Keratinocyte (primary cell): ENCODE results near the gene VRK2. TPM values are rescaled to one million over a fixed set of nuclear protein-coding genes. Genes with fewer than 3 reads are reported as not detected.

Experiments
- DNase-seq: peaks from one replicate; pipeline ENCODE4 v3.0.0-alpha.2; 2011; ENCODE audit warnings: low read depth, missing footprints, low spot score
- FAIRE-seq: peaks from 2 replicates; lab custom pipeline; 2011; peaks lifted over from hg19 to GRCh38; lab: Jason Lieb, UNC
- H2AFZ ChIP-seq: 2 replicates; pipeline ENCODE4 v1.6.0; 2012; ENCODE audit warnings: low read length, control low read depth, inconsistent platforms; ENCODE audit not compliant: control insufficient read depth
- H3K27ac ChIP-seq: 2 replicates; pipeline ENCODE4 v1.5.1; 2011; ENCODE audit warnings: low read length; ENCODE audit not compliant: control insufficient read depth, insufficient read depth
- H3K27me3 ChIP-seq: 3 replicates; pipeline ENCODE4 v1.6.0; 2011; ENCODE audit warnings: low read length; ENCODE audit not compliant: control insufficient read depth, insufficient read depth; ENCODE audit errors: extremely low read depth
- H3K36me3 ChIP-seq, 2 experiments: 2 replicates in 1 of 2; 3 replicates in 1 of 2; pipeline ENCODE4 v1.5.1; 2011; ENCODE audit warnings: low read length in 2 of 2, mild to moderate bottlenecking in 1 of 2; ENCODE audit not compliant: control insufficient read depth in 2 of 2, insufficient read depth in 2 of 2; ENCODE audit errors: extremely low read depth in 1 of 2
- H3K4me1 ChIP-seq: 3 replicates; pipeline ENCODE4 v1.5.1; 2011; ENCODE audit warnings: low read length; ENCODE audit not compliant: control insufficient read depth, insufficient read depth; ENCODE audit errors: extremely low read depth
- H3K4me2 ChIP-seq: 3 replicates; pipeline ENCODE4 v1.6.0; 2011; ENCODE audit warnings: low read depth, low read length; ENCODE audit not compliant: control insufficient read depth, insufficient read depth; ENCODE audit errors: extremely low read depth
- H3K4me3 ChIP-seq, 3 experiments: fragments of 200-600 bp in 1 of 3; sonication (generic) in 1 of 3; 2 replicates in 2 of 3; 3 replicates in 1 of 3; pipeline ENCODE4 v1.5.1; 2011 to 2016; ENCODE audit warnings: low read length in 3 of 3, mild to moderate bottlenecking in 3 of 3, control low read depth in 2 of 3, inconsistent platforms in 1 of 3, low read depth in 1 of 3, mixed read lengths in 1 of 3, mixed run types in 1 of 3, moderate library complexity in 1 of 3; ENCODE audit not compliant: control insufficient read depth in 2 of 3, insufficient read depth in 2 of 3; ENCODE audit errors: extremely low read depth in 1 of 3
- H3K79me2 ChIP-seq: 2 replicates; pipeline ENCODE4 v1.6.0; 2012; ENCODE audit warnings: low read length; ENCODE audit not compliant: control insufficient read depth, insufficient read depth
- H3K9ac ChIP-seq: 3 replicates; pipeline ENCODE4 v1.6.0; 2011; ENCODE audit warnings: low read length; ENCODE audit not compliant: control insufficient read depth, insufficient read depth; ENCODE audit errors: extremely low read depth
- H3K9me1 ChIP-seq: 3 replicates; pipeline ENCODE4 v1.6.0; 2011; ENCODE audit warnings: low read length; ENCODE audit not compliant: control insufficient read depth, insufficient read depth; ENCODE audit errors: extremely low read depth
- H3K9me3 ChIP-seq: 2 replicates; pipeline ENCODE4 v1.5.1; 2012; ENCODE audit warnings: low read depth, low read length; ENCODE audit not compliant: control insufficient read depth
- H4K20me1 ChIP-seq: 3 replicates; pipeline ENCODE4 v1.6.0; 2011; ENCODE audit warnings: low read length; ENCODE audit not compliant: control insufficient read depth, insufficient read depth; ENCODE audit errors: extremely low read depth
- CTCF ChIP-seq, 3 experiments: IDR thresholded peaks in 1 of 3; conservative IDR thresholded peaks in 1 of 3; optimal IDR thresholded peaks in 1 of 3; 2 replicates in 2 of 3; 3 replicates in 1 of 3; pipeline versions ENCODE3 to v1.5.1; 2011; ENCODE audit warnings: low read length in 3 of 3, mild to moderate bottlenecking in 3 of 3, moderate library complexity in 2 of 3, control low read depth in 1 of 3, inconsistent platforms in 1 of 3; ENCODE audit not compliant: insufficient read depth in 2 of 3; ENCODE audit errors: extremely low read depth in 1 of 3
- EZH2 ChIP-seq: IDR thresholded peaks from one replicate; pipeline ENCODE4 v1.6.1; 2012; ENCODE audit warnings: inconsistent platforms, mild to moderate bottlenecking, low read length, moderate library complexity
- dilution Hi-C: fragments of 300-500 bp; cut with MboI; formaldehyde crosslinking; loops from one replicate; pipeline ENCODE4 v1.7.0; 2020; ENCODE audit warnings: low sequenced_read_pairs; ENCODE audit not compliant: extremely low pct_ligation_motif_present
- polyA plus RNA-seq, 5 experiments: library from polyadenylated mRNA; depleted of rRNA in 3 of 5; stranded (reverse) in 3 of 5; stranded (forward) in 1 of 5; unstranded in 1 of 5; fragments of >200 nt; gene quantifications; 1 replicate in 1 of 5; 2 replicates in 3 of 5; 3 replicates in 1 of 5; pipeline versions ENCODE4 v1.2.1 to v1.2.3, GENCODE V29; 2011 to 2012; ENCODE audit warnings: missing spikeins in 2 of 5, low read depth in 1 of 5, low replicate concordance in 1 of 5

Gene VRK2
- polyA plus RNA-seq, 1 donor (not counting 4 experiments of a cell fraction or from before 2014, with no cell fraction given): 27.6 TPM

GRCh38 chr2:58054264-58054663 is 7.7 kb downstream of the VRK2 start:
- H3K9me1 ChIP-seq: peaks cover 2% of the 10 kb centered on the region
- no peak overlapping the region for H3K27ac ChIP-seq
- no peak for FAIRE-seq
- H3K36me3 ChIP-seq: peaks cover 4% of the 10 kb centered on the region in 2 experiments
- H4K20me1 ChIP-seq: no peaks in the 10 kb centered on the region
- dilution Hi-C loops: no loop called here
- peaks cover 21% of the 10 kb centered on the region for H3K79me2 ChIP-seq
- H3K27me3 ChIP-seq: no peaks in the 10 kb centered on the region
- no peaks in the 10 kb centered on the region for H3K4me1 ChIP-seq
- no peak overlapping the region for H3K4me3 ChIP-seq
- DNase-seq: no peak
- no peak overlapping the region for H3K4me2 ChIP-seq
- H2AFZ ChIP-seq: no peak overlapping the region
- H3K9me3 ChIP-seq: no peaks in the 10 kb centered on the region
- TF ChIP-seq CTCF (optimal IDR thresholded peaks at IDR 0.05 in 1 of 3, IDR thresholded peaks at IDR 0.05 in 1 of 3, conservative IDR thresholded peaks at IDR 0.05 in 1 of 3; ENCODE audit: extremely low read depth in 1 of 3, insufficient read depth in 2 of 3, low read length in 3 of 3) (no peak), EZH2 (no peak)
- no peak overlapping the region for H3K9ac ChIP-seq

GRCh38 chr2:58055033-58055786 is 8.6 kb downstream of the VRK2 start:
- Histone ChIP-seq H4K20me1 (no peaks in the 10 kb centered on the region), H3K4me1 (no peaks in the 10 kb centered on the region), H3K4me2 (no peak overlapping the region), H2AFZ (no peak overlapping the region), H3K9me3 (no peaks in the 10 kb centered on the region), H3K27me3 (no peaks in the 10 kb centered on the region), H3K9ac (no peak overlapping the region), H3K27ac (no peak overlapping the region), H3K79me2 (peaks cover 18% of the 10 kb centered on the region), H3K36me3 (peaks cover 4% of the 10 kb centered on the region in 2 experiments), H3K4me3 (no peak overlapping the region), H3K9me1 (peaks cover 2% of the 10 kb centered on the region)
- no peak for DNase-seq
- no peak for FAIRE-seq
- TF ChIP-seq CTCF (optimal IDR thresholded peaks at IDR 0.05 in 1 of 3, IDR thresholded peaks at IDR 0.05 in 1 of 3, conservative IDR thresholded peaks at IDR 0.05 in 1 of 3; ENCODE audit: extremely low read depth in 1 of 3, insufficient read depth in 2 of 3, low read length in 3 of 3): no peak
- no peak for TF ChIP-seq EZH2
- dilution Hi-C loops: no loop called here
